GM03348 (cell line): ENCODE measurements around the gene FOXO3.

Experiments used
- DNase-seq: peaks from one replicate; pipeline ENCODE4 v3.0.0; 2012; ENCODE audit warnings: low spot score

The FOXO3 gene

GRCh38 chr6:108594640-108595039, 33.9 kb downstream of the FOXO3 start:
- DNase-seq = no peak

GRCh38 chr6:108596956-108597355, 36.2 kb downstream of the FOXO3 start:
- DNase-seq = no peak

GRCh38 chr6:108597572-108598304, 37.0 kb downstream of the FOXO3 start:
- DNase-seq = no peak

- peak; percentile 31 for DNase-seq
Measured at GRCh38 chr6:108598305-108598863, 37.7 kb downstream of the FOXO3 start.

GRCh38 chr6:108604156-108604555, 43.4 kb downstream of the FOXO3 start:
- DNase-seq = no peak

GRCh38 chr6:108606250-108606690, 45.6 kb downstream of the FOXO3 start:
- DNase-seq = no peak

- DNase-seq = no peak
Measured at GRCh38 chr6:108608453-108609275, 47.9 kb downstream of the FOXO3 start.

- peak; percentile 60 for DNase-seq
Measured at GRCh38 chr6:108609276-108609769, 48.6 kb downstream of the FOXO3 start.

GRCh38 chr6:108610270-108610839, 49.6 kb downstream of the FOXO3 start:
- DNase-seq = no peak

- no peak for DNase-seq
Measured at GRCh38 chr6:108610957-108611586, 50.4 kb downstream of the FOXO3 start.

GRCh38 chr6:108612852-108613251, 52.1 kb downstream of the FOXO3 start:
- no peak for DNase-seq

- no peak for DNase-seq
Measured at GRCh38 chr6:108616544-108616943, 55.8 kb downstream of the FOXO3 start.

- no peak for DNase-seq
Measured at GRCh38 chr6:108616973-108617372, 56.3 kb downstream of the FOXO3 start.

GRCh38 chr6:108618623-108619152, 58.0 kb downstream of the FOXO3 start:
- DNase-seq = no peak

GRCh38 chr6:108619431-108620197, 58.9 kb downstream of the FOXO3 start:
- no peak for DNase-seq

GRCh38 chr6:108621117-108621516, 60.4 kb downstream of the FOXO3 start:
- DNase-seq = peak; percentile 57

GRCh38 chr6:108622641-108623298, 62.1 kb downstream of the FOXO3 start:
- peak; percentile 82 for DNase-seq

GRCh38 chr6:108623995-108624394, 63.3 kb downstream of the FOXO3 start:
- DNase-seq = no peak

GRCh38 chr6:108625581-108625980, 64.9 kb downstream of the FOXO3 start:
- no peak for DNase-seq

GRCh38 chr6:108626777-108627176, 66.1 kb downstream of the FOXO3 start:
- no peak for DNase-seq
